ENCODE data around the gene LDLR.

DNA sequence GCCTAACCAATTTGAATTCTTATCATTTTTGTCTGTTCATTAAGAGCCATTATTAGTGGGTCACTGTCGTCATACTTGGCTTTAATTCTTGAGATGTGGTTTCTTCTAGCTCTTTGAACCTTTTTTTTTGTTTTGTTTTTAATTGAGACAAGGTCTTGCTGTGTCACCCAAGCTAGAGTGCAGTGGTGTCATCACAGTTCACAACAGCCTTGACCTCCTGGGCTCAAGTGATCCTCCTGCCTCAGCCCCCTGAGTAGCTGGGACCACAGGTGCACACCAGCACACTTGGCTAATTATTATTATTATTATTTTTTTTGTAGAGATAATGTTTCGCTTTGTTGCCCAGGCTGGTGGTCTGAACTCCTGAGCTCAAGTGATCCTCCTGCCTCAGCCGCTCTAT, 25.8 kb upstream of the LDLR start:
- TF ChIP-seq CTCF (conservative IDR thresholded peaks at IDR 0.05; ENCODE audit: low read depth, low read length) (no peak), EZH2 (IDR thresholded peaks at IDR 0.05; ENCODE audit: borderline replicate concordance, low read depth, low read length, poor library complexity, severe bottlenecking) (no peak)

Measured in A673 (cell line).